GM18505 (cell line): ENCODE measurements around the gene ELOF1.

Experiments
- ATAC-seq: cut with Tn5 transposase; IDR thresholded peaks from one replicate; pipeline ENCODE4 v1.9.1; 2021; ENCODE audit not compliant: unreplicated experiment
- POLR2A ChIP-seq: IDR thresholded peaks from 4 replicates; pipeline ENCODE4 v1.6.1; 2011; ENCODE audit warnings: borderline replicate concordance; ENCODE audit not compliant: insufficient read depth, insufficient read length; ENCODE audit errors: extremely low read depth

The ELOF1 gene

GRCh38 chr19:11555246-11555645 is 3.8 kb downstream of the ELOF1 start:
- ATAC-seq, result no peak

GRCh38 chr19:11554160-11554559 is 4.9 kb downstream of the ELOF1 start:
- no peak for ATAC-seq
- no peak for TF ChIP-seq POLR2A

More at GRCh38 chr19:11555246-11555645, 3.8 kb downstream of the ELOF1 start:
- no peak for TF ChIP-seq POLR2A

- TF ChIP-seq POLR2A, result no peak
Observed at GRCh38 chr19:11552666-11553372, 6.2 kb downstream of the ELOF1 start.

GRCh38 chr19:11551603-11552235 is 7.3 kb downstream of the ELOF1 start:
- no peak for ATAC-seq
- TF ChIP-seq POLR2A, result no peak

More at GRCh38 chr19:11552666-11553372, 6.2 kb downstream of the ELOF1 start:
- ATAC-seq, result no peak

- no peak for ATAC-seq
- no peak for TF ChIP-seq POLR2A
Observed at GRCh38 chr19:11550265-11550664, 8.8 kb downstream of the ELOF1 start.

- ATAC-seq, result no peak
- TF ChIP-seq POLR2A, result no peak
Observed at GRCh38 chr19:11549386-11549953, 9.6 kb downstream of the ELOF1 start.

- no peak for ATAC-seq
- TF ChIP-seq POLR2A, result no peak
Observed at GRCh38 chr19:11547929-11548700, 10.9 kb downstream of the ELOF1 start.

- TF ChIP-seq POLR2A, result no peak
- no peak for ATAC-seq
Observed at GRCh38 chr19:11541238-11541637, 17.8 kb downstream of the ELOF1 start.

- TF ChIP-seq POLR2A, result no peak
- no peak for ATAC-seq
Observed at GRCh38 chr19:11540645-11541044, 18.4 kb downstream of the ELOF1 start.

GRCh38 chr19:11539495-11540365 is 19.3 kb downstream of the ELOF1 start:
- no peak for ATAC-seq
- no peak for TF ChIP-seq POLR2A

- TF ChIP-seq POLR2A, result no peak
- ATAC-seq, result no peak
Observed at GRCh38 chr19:11538232-11539036, 20.6 kb downstream of the ELOF1 start, which contains the start of gene CNN1. TSS of gene CNN1 (plus strand) at chr19:11538851. CDS start at chr19:11538928, 77 bp downstream.
